SK-N-SH (cell line): ENCODE data around the gene NTNG1.

Experiments
- CTCF ChIP-seq: fragments of 200-600 bp; sonication (generic); IDR thresholded peaks from 2 replicates; pipeline ENCODE4 v1.6.1; 2017; ENCODE audit warnings: antibody characterized with exemption, mild to moderate bottlenecking, moderate library complexity
- FOXM1 ChIP-seq: IDR thresholded peaks from 2 replicates; pipeline ENCODE4 v1.4.0; 2012; ENCODE audit warnings: low read depth, mild to moderate bottlenecking
- POLR2AphosphoS5 ChIP-seq: IDR thresholded peaks from 2 replicates; pipeline ENCODE4 v1.6.1; 2012; ENCODE audit warnings: low read depth, low read length

- TF ChIP-seq CTCF: no peak
- TF ChIP-seq FOXM1: no peak
- TF ChIP-seq POLR2AphosphoS5: no peak
Observed at GRCh38 chr1:107262467-107263286, 121.8 kb downstream of the NTNG1 start.
